Right renal pelvis (tissue), 4 donors: ENCODE measurements around the gene COL9A1. TPM values are rescaled to one million over a fixed set of nuclear protein-coding genes. Genes with fewer than 3 reads are reported as not detected.

Experiments
- DNase-seq, 4 donors: peaks; one replicate each; pipeline ENCODE4 v3.0.0-alpha.2; 2013; ENCODE audit warnings: low read depth in 4 of 4, low spot score in 3 of 4, missing footprints in 1 of 4
- polyA plus RNA-seq, 4 donors: library from polyadenylated mRNA; unstranded; fragments of 120-200 nt; gene quantifications; one replicate each; pipeline ENCODE4 v1.2.1, GENCODE V29; 2013; ENCODE audit not compliant: insufficient read length in 4 of 4

The COL9A1 gene
- polyA plus RNA-seq, 4 donors = 29.6 to 49.0 (median 36.4) TPM

DNA sequence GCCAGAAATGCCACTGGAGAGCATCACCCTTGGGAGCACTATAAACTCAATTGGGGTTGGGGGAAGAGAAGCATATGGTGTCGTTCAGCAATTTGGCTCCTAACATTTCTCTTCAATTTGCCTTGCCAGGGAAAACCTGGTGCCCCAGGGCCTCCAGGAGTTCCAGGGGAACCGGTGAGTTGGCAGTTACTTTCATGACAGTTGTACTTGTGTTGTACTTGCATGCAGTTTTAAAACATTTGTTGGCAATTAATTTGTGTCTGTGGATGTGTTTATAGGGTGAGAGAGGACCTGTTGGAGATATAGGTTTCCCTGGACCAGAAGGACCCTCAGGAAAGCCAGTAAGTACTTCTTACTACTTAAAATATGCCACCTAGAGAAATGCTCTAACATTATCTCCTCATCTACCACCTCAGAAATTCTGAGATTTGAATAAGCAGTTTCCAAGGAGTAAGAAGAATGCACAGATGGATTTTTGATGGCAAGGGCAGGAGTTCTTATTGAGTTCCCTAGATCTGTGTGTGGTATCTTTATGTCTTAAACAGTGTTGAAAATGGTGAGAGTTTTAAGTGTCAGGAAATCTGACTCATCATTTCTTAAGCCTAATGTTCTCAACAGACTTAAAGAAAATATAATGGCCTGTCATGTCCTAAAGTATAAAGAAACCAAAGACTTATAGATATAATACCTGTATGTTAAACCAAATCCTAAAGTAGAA lies 122.5 kb downstream of the COL9A1 start:
- no peak for DNase-seq

DNA sequence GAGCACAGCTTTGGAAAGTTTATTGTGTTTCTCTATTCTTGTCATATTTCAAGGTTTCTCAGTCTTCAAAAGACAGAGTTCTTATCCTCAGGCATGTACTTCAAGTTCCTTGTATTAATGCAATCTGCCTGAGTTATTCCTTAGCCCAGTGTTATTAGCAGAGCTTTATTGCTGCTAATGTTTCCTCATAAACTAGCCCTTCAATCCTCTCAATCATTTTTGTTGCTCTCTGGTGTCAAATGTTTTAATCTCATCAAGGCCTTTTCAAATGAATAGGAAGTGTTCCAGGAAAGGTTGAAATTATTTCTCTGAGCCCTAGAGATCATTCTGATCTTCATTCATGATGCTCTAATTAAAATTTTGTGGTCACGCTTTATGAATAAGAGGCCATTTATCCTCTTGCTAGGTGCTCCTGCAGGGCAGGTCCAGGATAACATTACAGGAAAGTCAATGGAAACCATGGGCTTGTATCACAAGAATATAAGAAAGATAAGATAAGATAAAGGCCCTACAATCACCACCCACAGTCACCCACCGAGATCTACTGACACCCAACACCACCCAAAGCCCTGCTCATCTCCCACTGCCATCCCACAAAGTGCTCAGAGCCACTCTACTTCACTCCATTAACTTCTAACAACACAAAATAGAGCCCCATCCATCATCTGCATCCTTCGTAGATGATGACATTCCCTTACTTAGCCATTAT lies 125.9 kb downstream of the COL9A1 start:
- DNase-seq = no peak

DNA sequence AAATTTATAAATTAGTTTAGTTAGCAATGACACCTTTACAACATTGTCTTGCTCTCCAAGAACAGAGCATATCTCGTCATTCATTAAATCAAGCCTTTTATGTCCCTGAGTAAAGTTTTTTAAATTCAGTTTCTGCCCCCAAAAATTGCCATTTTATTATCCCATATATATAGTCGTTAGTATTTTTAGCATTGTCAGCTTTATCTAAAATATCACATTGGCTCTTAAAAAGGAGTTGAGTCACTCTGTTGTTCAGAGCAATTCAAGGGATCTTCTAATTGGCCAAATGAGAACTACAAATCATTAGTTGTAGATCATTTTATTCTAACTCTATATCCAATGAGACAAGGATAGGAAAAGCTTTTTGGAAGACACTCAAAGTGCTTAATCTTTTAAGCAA lies 127.1 kb downstream of the COL9A1 start:
- no peak for DNase-seq

DNA sequence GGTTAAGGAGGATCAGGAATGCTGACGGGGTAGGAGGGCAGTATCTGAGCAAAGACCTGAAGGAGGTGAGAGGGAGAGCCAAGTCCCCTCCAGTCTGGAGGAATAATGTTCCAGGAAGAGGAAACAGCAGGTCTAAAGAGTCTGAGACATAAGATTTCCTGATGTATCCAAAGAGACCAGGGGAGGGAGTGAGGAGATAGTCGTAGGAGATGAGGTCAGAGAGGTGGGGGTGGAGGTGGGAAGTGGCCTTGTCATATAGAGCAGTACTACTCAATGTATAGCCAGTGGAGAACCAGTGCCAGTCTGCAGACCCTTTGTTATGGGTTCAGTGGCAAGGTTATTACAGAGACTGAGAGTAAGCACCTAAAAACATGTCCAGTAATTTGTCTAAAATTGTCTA lies 130.6 kb downstream of the COL9A1 start:
- no peak for DNase-seq

DNA sequence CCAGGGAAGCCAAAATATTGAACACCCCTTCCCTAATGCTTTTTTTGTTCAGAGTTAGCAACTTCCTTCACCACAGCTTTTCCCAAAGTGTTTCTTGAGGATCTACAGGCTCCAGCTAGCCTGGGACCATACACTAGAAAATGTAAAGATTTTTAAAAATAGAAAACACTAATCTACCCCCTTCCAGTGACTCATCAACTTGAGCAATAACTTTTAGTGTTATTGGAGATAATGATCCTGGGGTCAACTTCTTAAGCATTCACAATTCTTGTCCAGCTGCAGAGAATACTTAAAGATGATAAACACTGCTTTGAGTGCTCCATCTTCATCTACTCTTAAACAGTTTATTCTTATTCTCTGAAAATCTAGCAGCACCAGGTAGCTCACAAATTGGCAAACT lies 131.6 kb downstream of the COL9A1 start:
- no peak for DNase-seq

DNA sequence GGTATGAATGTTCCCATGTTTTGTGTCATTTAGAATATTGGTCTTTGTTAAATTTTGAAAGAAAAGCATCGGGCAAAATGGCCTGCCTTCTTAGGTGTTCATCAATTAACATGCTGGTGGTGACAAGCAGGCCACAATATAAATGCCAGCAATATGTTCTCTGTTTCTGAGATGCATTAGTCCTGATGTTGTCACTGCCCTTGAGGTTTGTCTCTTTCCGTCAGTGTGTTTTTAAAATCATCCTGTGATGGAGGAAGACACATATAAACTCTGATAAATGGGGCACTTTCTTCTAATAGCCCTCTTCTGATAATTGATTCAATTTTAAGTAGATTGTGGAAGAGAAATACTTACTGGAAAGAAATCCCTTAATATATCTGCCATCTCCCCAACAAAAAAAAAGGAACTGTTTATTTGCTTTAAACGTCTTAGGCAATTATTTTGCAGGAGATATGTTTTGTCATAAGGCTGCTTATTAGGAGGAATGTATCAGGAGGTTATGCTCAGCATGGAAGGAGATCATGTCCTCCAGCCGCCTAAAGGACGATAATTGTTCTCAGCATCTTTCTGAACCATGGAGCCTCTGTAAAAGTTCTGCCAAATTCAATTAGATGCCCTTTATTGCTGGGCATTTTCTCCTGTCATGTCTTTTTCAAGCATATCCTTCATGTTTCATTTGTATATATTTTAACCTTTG lies 134.1 kb downstream of the COL9A1 start:
- no peak for DNase-seq

Other genes with a start within 250 kb of the COL9A1 start
- gene FAM135A, start 110.4 kb upstream of the COL9A1 start, polyA plus RNA-seq = 10 to 100 TPM; 28.2 to 42.8 (median 36.0) TPM